OCI-LY1 (cell line): ENCODE measurements around the gene TRAPPC3.

Experiments
- CTCF ChIP-seq: fragments of 200-600 bp; sonication (generic), shearing (Covaris generic); IDR thresholded peaks from 2 replicates; pipeline ENCODE4 v1.5.1; 2017; ENCODE audit warnings: mild to moderate bottlenecking, antibody characterized with exemption, low read length, moderate library complexity, mixed read lengths
- EZH2 ChIP-seq: fragments of 200-600 bp; sonication (generic), shearing (Covaris generic); IDR thresholded peaks from 2 replicates; pipeline ENCODE4 v1.8.0; 2017; ENCODE audit warnings: borderline replicate concordance, mixed run types, mild to moderate bottlenecking, antibody characterized with exemption, low read length, moderate library complexity, mixed read lengths

GRCh38 chr1:36095760-36096405, 53.4 kb downstream of the TRAPPC3 start:
- TF ChIP-seq CTCF (no peak), EZH2 (no peak)
